Activated CD4-positive, alpha-beta T cell treated with anti-CD3 and anti-CD28 coated beads for 36 hours (primary cell): ENCODE measurements around the gene STOX2. TPM values are rescaled to one million over a fixed set of nuclear protein-coding genes. Genes with fewer than 3 reads are reported as not detected.
A peak's percentile ranks its signal among the peaks of the same experiment; 100 is the strongest.
"Not testable (repeated sequence)": the region's sequence is repeated elsewhere in the genome, so short reads cannot be mapped to it uniquely, and the experiment has no call there.

Source experiments
- ATAC-seq: fragments of 200-7000 bp; cut with Tn5 transposase; one replicate; pipeline ENCODE4 v1.10.0; 2021; ENCODE audit warnings: mild to moderate bottlenecking, moderate library complexity
- CTCF ChIA-PET: fragments of 350-600 bp; sonication (Branson Sonifier 250); formaldehyde crosslinking; loops from one replicate; lab custom pipeline; 2021; ENCODE audit warnings: antibody characterized with exemption; lab: Charles Lee
- POLR2A ChIA-PET: fragments of 350-600 bp; sonication (Branson Sonifier 250); formaldehyde crosslinking; loops from one replicate; lab custom pipeline; 2021; ENCODE audit warnings: antibody characterized with exemption, inconsistent platforms; lab: Charles Lee
- DNase-seq: peaks from one replicate; pipeline ENCODE4 v3.0.0-alpha.2; 2020
- H3K27ac Mint-ChIP-seq: one replicate; pipeline ENCODE4 v1.8.0; 2021; ENCODE audit warnings: mixed read lengths
- H3K27me3 Mint-ChIP-seq: one replicate; pipeline ENCODE4 v1.8.0; 2021; ENCODE audit warnings: mixed read lengths
- H3K36me3 Mint-ChIP-seq: one replicate; pipeline ENCODE4 v1.8.0; 2021; ENCODE audit warnings: low read depth, mixed read lengths
- H3K4me1 Mint-ChIP-seq: one replicate; pipeline ENCODE4 v1.8.0; 2021; ENCODE audit warnings: mixed read lengths
- H3K4me3 Mint-ChIP-seq: one replicate; pipeline ENCODE4 v1.8.0; 2021; ENCODE audit warnings: mild to moderate bottlenecking, moderate library complexity, mixed read lengths
- H3K9me3 Mint-ChIP-seq: one replicate; pipeline ENCODE4 v1.8.0; 2021; ENCODE audit warnings: low read depth, mixed read lengths
- intact Hi-C, 2 experiments: fragments of 100-400 bp; cut with DNase I in 1 of 2; cut with micrococcal nuclease in 1 of 2; formaldehyde crosslinking; loops; one replicate each; pipeline versions ENCODE4 v1.14.2 to v1.15.1; 2022 to 2024; cut with DNase I, micrococcal nuclease
- total RNA-seq, 2 experiments: library from RNA; stranded (reverse); gene quantifications; one replicate each; pipeline ENCODE4 v1.2.3, GENCODE V29; 2021

The STOX2 gene
- total RNA-seq, 2 experiments from 2014 or later = not detected

DNA sequence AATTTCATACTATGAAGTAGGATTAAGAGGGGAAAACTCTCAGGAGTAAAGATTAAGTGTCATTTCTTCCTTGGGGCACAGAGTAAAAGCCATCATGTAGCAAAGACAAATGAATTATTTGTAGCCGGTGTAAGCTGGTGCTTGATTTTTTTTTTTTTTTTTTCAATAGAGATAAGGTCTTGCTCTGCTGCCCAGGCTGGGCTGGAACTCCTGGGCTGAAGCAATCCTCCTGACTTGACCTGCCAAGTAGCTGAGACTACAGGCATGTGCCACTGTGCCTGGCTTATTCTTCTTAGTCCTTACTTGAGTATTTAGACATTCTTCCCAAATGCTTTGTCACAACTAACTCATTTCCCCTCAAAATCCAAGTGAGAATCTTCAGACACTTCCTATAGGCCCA is 125.7 kb downstream of the STOX2 start:
- peaks cover 23% of the 10 kb centered on the region for H3K4me1 Mint-ChIP-seq
- POLR2A ChIA-PET = no interaction called here
- peaks cover 10% of the 10 kb centered on the region for H3K27me3 Mint-ChIP-seq
- no peak overlapping the region for H3K4me3 Mint-ChIP-seq
- no peak overlapping the region for H3K27ac Mint-ChIP-seq
- H3K9me3 Mint-ChIP-seq = no peaks in the 10 kb centered on the region
- DNase-seq (no peak), ATAC-seq (no peak)
- intact Hi-C loops = no loop called here
- H3K36me3 Mint-ChIP-seq = no peaks in the 10 kb centered on the region
- CTCF ChIA-PET = interaction anchor here (0.6 to 0.8 kb wide), 3 partner anchors 132 to 359 kb away, joined by 3 read pairs; no protein-coding TSS in a partner anchor

DNA sequence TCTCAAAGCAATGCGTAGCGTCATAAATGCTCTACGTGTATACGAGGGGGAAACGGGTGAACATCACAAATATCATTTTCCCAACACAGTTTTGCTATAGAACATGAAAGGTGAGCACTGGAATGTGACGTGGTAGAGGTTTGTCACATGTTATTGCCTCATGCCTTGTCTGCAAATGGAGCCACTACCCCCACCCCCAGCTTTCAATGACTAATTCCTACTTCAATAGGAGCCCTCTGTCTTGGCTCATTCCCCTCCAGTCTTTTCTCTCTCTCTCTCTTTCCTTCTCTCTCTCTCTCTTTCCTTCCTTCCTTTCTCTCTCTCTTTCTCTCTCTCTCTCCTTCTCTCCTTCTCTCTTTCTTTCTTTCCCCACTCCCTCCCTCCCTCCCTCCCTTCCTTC is 127.0 kb downstream of the STOX2 start:
- H3K27ac Mint-ChIP-seq = no peak overlapping the region
- ChIA-PET POLR2A (no interaction called here), CTCF (interaction anchor here (0.6 kb wide), 1 partner anchor 18 kb away, joined by 3 read pairs; no protein-coding TSS in a partner anchor)
- intact Hi-C loops = no loop called here
- peaks cover 23% of the 10 kb centered on the region for H3K4me1 Mint-ChIP-seq
- ATAC-seq (no peak), DNase-seq (no peak)
- peaks cover 10% of the 10 kb centered on the region for H3K27me3 Mint-ChIP-seq
- no peak overlapping the region for H3K4me3 Mint-ChIP-seq
- H3K36me3 Mint-ChIP-seq = no peaks in the 10 kb centered on the region
- H3K9me3 Mint-ChIP-seq = no peaks in the 10 kb centered on the region

DNA sequence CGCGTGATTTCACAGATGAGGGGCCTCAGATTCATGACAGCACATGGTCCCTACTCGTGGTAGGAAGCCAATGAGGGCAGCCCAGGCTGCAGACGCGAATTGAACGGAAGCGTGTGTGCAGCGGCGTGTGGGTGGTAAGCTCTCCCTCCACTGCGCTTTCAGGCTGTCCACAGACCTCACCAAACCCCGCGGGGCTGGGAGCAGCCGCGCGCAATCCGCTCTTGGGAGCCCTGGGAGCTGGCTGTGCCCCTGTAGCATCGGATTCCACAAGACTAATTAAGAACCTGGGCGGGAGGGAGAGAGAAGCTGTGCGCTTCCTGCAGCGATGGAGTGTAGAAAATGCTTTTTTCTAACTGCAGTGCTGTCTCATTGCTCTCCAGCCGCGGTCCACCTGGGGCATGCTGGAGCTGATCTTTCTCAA is 134.9 kb downstream of the STOX2 start:
- H3K9me3 Mint-ChIP-seq = no peaks in the 10 kb centered on the region
- ChIA-PET POLR2A (no interaction called here), CTCF (interaction anchor here (0.7 to 1.0 kb wide), 2 partner anchors 12 to 380 kb away, joined by 4 to 5 read pairs; no protein-coding TSS in a partner anchor)
- H3K27me3 Mint-ChIP-seq = peaks cover 16% of the 10 kb centered on the region
- H3K36me3 Mint-ChIP-seq = no peaks in the 10 kb centered on the region
- H3K4me1 Mint-ChIP-seq = peaks cover 12% of the 10 kb centered on the region
- peak; percentile 62 for DNase-seq
- peak overlapping the region; percentile 51 for H3K4me3 Mint-ChIP-seq
- intact Hi-C loops = no loop called here
- peak; percentile 87 for ATAC-seq
- no peak overlapping the region for H3K27ac Mint-ChIP-seq

- POLR2A ChIA-PET = no interaction called here
- CTCF ChIA-PET = interaction anchor here (1.3 kb wide), 1 partner anchor 60 kb away, joined by 3 read pairs; no protein-coding TSS in a partner anchor
- peaks cover 16% of the 10 kb centered on the region for H3K27me3 Mint-ChIP-seq
- H3K27ac Mint-ChIP-seq = no peak overlapping the region
- H3K36me3 Mint-ChIP-seq = peaks cover 1% of the 10 kb centered on the region
- ATAC-seq = no peak
- H3K4me1 Mint-ChIP-seq = peaks cover 12% of the 10 kb centered on the region
- peaks cover 5% of the 10 kb centered on the region for H3K9me3 Mint-ChIP-seq
- intact Hi-C loops = no loop called here
- H3K4me3 Mint-ChIP-seq = no peak overlapping the region
- no peak for DNase-seq
Measured at GRCh38 chr4:184041156-184041555, 136.0 kb downstream of the STOX2 start.

DNA sequence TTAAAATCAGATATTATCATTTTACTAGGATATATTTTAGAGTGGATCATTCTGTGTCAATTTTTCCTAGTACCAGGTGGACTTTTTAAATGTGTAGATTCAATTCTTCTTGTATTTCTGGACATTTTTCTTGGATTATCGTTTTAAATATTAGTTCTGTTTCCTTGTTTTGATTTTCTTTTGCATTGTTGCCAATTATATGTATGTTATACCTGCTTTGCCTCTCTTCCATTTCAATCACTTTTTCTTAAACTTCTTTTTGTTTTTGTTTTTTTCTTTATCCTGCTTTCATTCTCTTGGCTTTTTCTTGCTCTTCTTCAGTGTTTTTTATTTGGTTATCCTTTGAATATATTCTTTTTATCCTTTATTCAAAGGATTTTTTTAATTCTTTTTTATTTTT is 141.0 kb downstream of the STOX2 start:
- ATAC-seq (no peak), DNase-seq (no peak)
- H3K27me3 Mint-ChIP-seq = peaks cover 13% of the 10 kb centered on the region
- no peak overlapping the region for H3K4me3 Mint-ChIP-seq
- ChIA-PET CTCF (no interaction called here), POLR2A (no interaction called here)
- H3K27ac Mint-ChIP-seq = no peak overlapping the region
- no peaks in the 10 kb centered on the region for H3K4me1 Mint-ChIP-seq
- H3K9me3 Mint-ChIP-seq = peaks cover 18% of the 10 kb centered on the region
- peaks cover 1% of the 10 kb centered on the region for H3K36me3 Mint-ChIP-seq
- intact Hi-C loops = no loop called here

- ATAC-seq, CTCF ChIA-PET, H3K4me3 Mint-ChIP-seq, intact Hi-C loops, H3K4me1 Mint-ChIP-seq, H3K27ac Mint-ChIP-seq, H3K36me3 Mint-ChIP-seq, DNase-seq, POLR2A ChIA-PET: not testable (repeated sequence)
- peaks cover 17% of the 10 kb centered on the region for H3K27me3 Mint-ChIP-seq
- H3K9me3 Mint-ChIP-seq = peaks cover 17% of the 10 kb centered on the region
Measured at GRCh38 chr4:184051262-184051661, 146.2 kb downstream of the STOX2 start.

GRCh38 chr4:184052616-184053015 is 147.5 kb downstream of the STOX2 start:
- Mint-ChIP-seq H3K27ac (no peak overlapping the region), H3K9me3 (peaks cover 8% of the 10 kb centered on the region), H3K4me3 (no peak overlapping the region), H3K36me3 (no peaks in the 10 kb centered on the region), H3K4me1 (no peaks in the 10 kb centered on the region), H3K27me3 (peaks cover 17% of the 10 kb centered on the region)
- CTCF ChIA-PET = no interaction called here
- POLR2A ChIA-PET = no interaction called here
- no peak for DNase-seq
- no peak for ATAC-seq
- intact Hi-C loops = no loop called here

GRCh38 chr4:184053434-184053833 is 148.3 kb downstream of the STOX2 start:
- H3K27me3 Mint-ChIP-seq = peaks cover 20% of the 10 kb centered on the region
- H3K9me3 Mint-ChIP-seq = peaks cover 6% of the 10 kb centered on the region
- POLR2A ChIA-PET = no interaction called here
- no peak overlapping the region for H3K4me3 Mint-ChIP-seq
- CTCF ChIA-PET = no interaction called here
- H3K27ac Mint-ChIP-seq = no peak overlapping the region
- no peaks in the 10 kb centered on the region for H3K4me1 Mint-ChIP-seq
- DNase-seq (no peak), ATAC-seq (no peak)
- no peaks in the 10 kb centered on the region for H3K36me3 Mint-ChIP-seq
- intact Hi-C loops = no loop called here

DNA sequence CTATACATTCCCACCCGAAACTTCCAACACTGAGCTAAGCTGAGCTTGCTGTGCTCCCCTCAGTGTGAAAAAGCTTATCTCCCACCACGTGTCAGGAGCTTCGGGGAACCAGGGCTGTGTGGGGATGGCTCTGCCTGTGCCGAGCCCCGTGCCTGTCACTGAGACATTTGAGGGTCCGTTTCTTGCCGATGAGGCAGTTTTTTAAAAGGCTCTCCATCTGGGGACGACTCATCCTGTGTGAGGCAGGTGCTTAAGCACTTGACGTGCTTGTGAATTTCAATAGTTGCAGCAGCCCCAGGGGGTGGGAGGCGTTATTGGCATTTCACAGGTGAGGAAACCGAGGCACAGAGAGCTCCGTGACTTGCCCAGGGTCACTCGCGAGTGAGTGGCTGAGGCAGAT is 151.8 kb downstream of the STOX2 start:
- CTCF ChIA-PET = interaction anchor here (0.7 kb wide), 1 partner anchor 103 kb away, joined by 3 read pairs; no protein-coding TSS in a partner anchor
- Mint-ChIP-seq H3K4me1 (no peaks in the 10 kb centered on the region), H3K36me3 (no peaks in the 10 kb centered on the region), H3K27me3 (peaks cover 11% of the 10 kb centered on the region), H3K9me3 (no peaks in the 10 kb centered on the region), H3K4me3 (no peak overlapping the region), H3K27ac (no peak overlapping the region)
- POLR2A ChIA-PET = no interaction called here
- DNase-seq (no peak), ATAC-seq (no peak)
- intact Hi-C loops = no loop called here

DNA sequence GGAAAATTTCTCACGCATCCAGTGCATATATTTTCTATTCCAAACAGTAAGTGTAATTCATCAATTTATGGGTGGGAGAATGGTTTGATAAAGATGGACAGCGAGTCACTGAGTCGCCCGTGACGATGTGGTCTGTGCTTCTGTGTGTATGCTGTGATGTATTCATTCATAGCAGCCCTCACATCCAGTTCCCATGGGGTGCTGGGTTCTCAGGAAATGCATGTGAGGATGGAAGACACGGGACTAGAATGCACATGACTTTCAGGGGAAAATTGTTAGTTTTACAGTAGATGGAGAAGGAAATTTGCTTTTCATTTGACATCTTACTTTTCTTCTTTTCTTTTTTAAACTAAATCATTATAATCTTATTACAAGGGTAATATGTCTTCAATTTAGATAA is 152.9 kb downstream of the STOX2 start:
- ChIA-PET CTCF (no interaction called here), POLR2A (no interaction called here)
- no peaks in the 10 kb centered on the region for H3K36me3 Mint-ChIP-seq
- no peaks in the 10 kb centered on the region for H3K9me3 Mint-ChIP-seq
- intact Hi-C loops = no loop called here
- H3K27ac Mint-ChIP-seq = no peak overlapping the region
- no peak for DNase-seq
- H3K27me3 Mint-ChIP-seq = peaks cover 7% of the 10 kb centered on the region
- no peak for ATAC-seq
- no peak overlapping the region for H3K4me3 Mint-ChIP-seq
- H3K4me1 Mint-ChIP-seq = no peaks in the 10 kb centered on the region

- ATAC-seq (no peak), DNase-seq (no peak)
- intact Hi-C loops = no loop called here
- no peaks in the 10 kb centered on the region for H3K36me3 Mint-ChIP-seq
- POLR2A ChIA-PET = no interaction called here
- peaks cover 6% of the 10 kb centered on the region for H3K27me3 Mint-ChIP-seq
- no peaks in the 10 kb centered on the region for H3K9me3 Mint-ChIP-seq
- H3K4me1 Mint-ChIP-seq = no peaks in the 10 kb centered on the region
- no peak overlapping the region for H3K27ac Mint-ChIP-seq
- CTCF ChIA-PET = no interaction called here
- no peak overlapping the region for H3K4me3 Mint-ChIP-seq
Measured at GRCh38 chr4:184059099-184059498, 154.0 kb downstream of the STOX2 start.

DNA sequence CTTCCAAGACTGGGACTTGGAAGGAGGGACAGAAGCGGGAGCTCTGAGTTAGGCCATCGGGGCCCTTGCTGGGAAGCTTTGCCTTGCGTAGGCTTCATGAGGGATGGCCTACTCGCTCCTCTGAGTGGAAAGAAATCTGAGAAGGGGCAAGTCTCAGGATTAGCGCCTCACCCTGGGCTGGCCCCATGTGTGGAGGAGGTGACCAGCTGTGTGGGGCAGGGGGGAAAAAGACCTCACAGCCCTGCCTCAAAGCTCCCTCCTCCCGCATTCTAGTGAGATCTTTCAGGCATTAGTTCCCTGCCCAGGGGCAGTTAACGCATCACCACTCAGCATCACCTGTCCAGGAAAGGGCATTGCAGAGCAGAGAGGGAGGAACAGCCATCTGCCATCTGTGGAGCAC is 156.5 kb downstream of the STOX2 start:
- no peak overlapping the region for H3K4me3 Mint-ChIP-seq
- H3K4me1 Mint-ChIP-seq = no peaks in the 10 kb centered on the region
- no peak for ATAC-seq
- H3K27ac Mint-ChIP-seq = no peak overlapping the region
- intact Hi-C loops = no loop called here
- H3K36me3 Mint-ChIP-seq = no peaks in the 10 kb centered on the region
- no peaks in the 10 kb centered on the region for H3K9me3 Mint-ChIP-seq
- no peak for DNase-seq
- H3K27me3 Mint-ChIP-seq = peaks cover 5% of the 10 kb centered on the region
- CTCF ChIA-PET = interaction anchor here (0.6 kb wide), 1 partner anchor 102 kb away, joined by 5 read pairs; no protein-coding TSS in a partner anchor
- POLR2A ChIA-PET = no interaction called here
